GM20000 (cell line): ENCODE data around the gene SAMD14.

Experiments used
- DNase-seq: peaks from one replicate; pipeline ENCODE4 v3.0.0; 2012; ENCODE audit warnings: low spot score
- CTCF ChIP-seq: IDR thresholded peaks from 2 replicates; pipeline ENCODE4 v1.5.1; 2012; ENCODE audit warnings: mild to moderate bottlenecking, control low read depth; ENCODE audit errors: extremely low read depth, missing control alignments

The SAMD14 gene

DNA sequence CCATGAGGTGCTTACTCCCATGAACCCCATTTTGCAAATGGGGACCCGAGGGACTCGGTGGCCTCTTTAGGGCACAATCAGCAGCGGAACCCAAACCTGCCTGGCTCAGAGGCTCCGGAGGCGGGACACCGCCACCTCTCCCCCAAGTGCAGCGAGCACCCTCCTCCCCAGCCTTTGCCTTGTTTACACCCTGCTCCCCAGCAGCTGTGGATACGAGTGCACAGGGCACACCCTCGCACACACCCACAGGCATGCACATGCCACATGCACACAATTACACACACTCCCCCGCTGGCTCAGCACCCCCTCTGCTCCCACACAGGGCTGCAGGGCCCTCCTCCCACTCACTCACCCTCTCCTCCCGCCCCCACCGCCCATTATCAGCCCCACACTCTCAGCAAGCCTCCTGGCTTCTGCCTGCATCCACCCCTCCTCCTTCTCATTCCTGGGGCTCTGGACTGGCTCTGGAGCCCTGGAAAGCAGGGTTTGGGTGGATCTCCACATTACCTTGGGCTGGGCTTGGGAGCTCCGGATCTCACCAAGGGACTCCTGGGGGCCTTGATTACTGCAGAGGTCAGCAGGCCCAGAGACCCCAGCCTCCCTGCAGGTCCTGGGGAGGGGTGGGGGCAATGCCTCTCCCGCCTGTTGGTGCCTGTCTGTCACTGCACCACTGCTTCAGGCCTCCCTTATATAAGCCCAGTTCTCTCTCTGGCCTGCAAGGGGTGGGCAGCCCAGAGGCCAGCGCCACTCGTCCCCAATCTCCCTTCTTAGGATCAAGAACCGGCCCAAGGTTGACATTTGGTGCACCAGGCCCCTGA, 28.4 kb downstream of the SAMD14 start:
- DNase-seq = no peak
- no peak for TF ChIP-seq CTCF

DNA sequence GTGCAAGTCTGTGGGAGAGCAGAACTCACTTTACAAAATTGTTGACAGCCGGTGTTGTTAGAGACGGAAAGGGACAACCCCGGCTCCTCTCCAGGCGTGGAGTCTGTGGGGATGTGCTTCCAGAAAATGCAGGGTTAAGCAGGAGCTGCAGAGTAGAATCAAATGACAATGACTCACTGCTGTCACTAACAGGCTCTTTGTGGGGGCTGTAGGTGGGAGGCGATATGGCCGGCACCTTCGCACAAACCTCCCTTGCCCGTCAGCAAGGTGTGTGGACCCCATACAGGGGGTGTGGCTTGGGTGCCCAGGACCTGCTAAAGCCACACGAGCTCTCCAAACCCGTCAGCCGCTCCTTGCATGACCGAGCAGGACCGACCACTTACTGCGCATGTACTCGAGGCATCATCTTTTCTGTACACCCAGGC, 29.0 kb downstream of the SAMD14 start:
- DNase-seq = no peak
- no peak for TF ChIP-seq CTCF

- DNase-seq = no peak
- no peak for TF ChIP-seq CTCF
Measured at GRCh38 chr17:50100480-50100883, 29.5 kb downstream of the SAMD14 start.

GRCh38 chr17:50099003-50099402, 31.0 kb downstream of the SAMD14 start:
- no peak for DNase-seq
- no peak for TF ChIP-seq CTCF

DNA sequence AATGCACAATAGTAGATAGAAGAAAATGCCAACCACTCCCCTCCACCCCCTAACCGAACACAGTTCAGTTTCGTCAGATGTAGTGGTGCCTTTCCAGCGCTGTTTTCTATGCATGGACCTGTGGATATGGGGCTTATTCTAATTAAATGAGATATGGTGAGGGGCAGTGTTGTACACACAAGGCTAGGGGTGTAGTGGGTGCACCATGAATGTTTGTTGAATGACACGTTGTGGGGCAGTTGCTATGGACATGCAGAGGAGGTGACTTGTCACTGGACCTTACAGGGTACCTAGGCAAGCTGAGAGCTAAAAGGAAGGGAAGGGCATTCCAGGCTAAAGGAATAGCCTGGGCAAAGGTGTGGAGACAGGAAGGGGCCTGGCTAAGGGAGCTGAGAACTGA, 31.4 kb downstream of the SAMD14 start:
- TF ChIP-seq CTCF = no peak
- DNase-seq = no peak

DNA sequence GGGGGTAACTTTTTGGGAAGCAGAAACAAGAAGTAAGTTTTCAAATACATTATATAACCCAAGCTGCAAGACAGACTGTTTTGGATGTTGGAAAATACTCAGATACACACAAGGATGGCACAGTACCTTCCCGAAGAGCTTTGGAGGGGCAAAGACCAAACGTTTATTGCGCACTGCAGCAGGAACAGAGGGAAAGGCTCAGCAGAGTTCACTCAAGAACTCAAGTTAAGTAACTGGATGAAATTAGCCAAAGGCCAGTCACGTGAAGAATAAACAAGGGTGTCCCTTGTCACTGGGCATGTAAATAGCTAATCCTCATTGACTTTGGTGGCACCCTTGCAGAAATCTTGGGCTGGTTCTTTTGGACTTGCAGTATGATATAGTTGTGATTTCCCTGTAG, 32.0 kb downstream of the SAMD14 start:
- TF ChIP-seq CTCF = no peak
- no peak for DNase-seq

DNA sequence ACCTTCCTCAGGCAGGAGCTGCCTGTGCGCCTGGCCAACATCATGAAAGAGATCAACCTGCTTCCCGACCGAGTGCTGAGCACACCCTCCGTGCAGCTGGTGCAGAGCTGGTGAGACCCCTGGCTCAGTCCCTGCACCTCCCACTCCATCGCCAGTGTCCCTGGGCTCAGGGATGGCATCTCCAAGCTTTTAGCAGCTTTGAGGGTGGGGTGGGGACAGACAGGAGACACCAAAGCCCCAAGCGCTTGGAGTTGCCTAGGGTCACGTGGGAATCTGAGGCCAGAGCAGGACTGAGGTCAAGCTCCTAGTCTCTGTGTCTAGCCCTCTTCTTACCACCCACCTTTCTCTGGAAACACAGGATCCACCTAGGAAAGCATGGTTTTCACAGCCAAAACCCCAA, 32.5 kb downstream of the SAMD14 start:
- no peak for DNase-seq
- no peak for TF ChIP-seq CTCF
